Astrocyte (in vitro differentiated cells and primary cell): Measurements from ENCODE around the gene PRKCB. TPM values are rescaled to one million over a fixed set of nuclear protein-coding genes. Genes with fewer than 3 reads are reported as not detected.

Source experiments
- DNase-seq: peaks from one replicate; pipeline ENCODE4 v3.0.0-alpha.2; 2010; ENCODE audit warnings: low read depth
- FAIRE-seq: peaks from 2 replicates; lab custom pipeline; 2011; peaks lifted over from hg19 to GRCh38; lab: Jason Lieb, UNC
- H2AFZ ChIP-seq: 2 replicates; pipeline ENCODE4 v1.6.0; 2012; ENCODE audit warnings: low read depth, low read length, inconsistent platforms
- H3K27ac ChIP-seq: 2 replicates; pipeline ENCODE4 v1.5.1; 2011; ENCODE audit warnings: low read depth, low read length, inconsistent platforms
- H3K27me3 ChIP-seq: 2 replicates; pipeline ENCODE4 v1.6.0; 2011; ENCODE audit warnings: low read length, inconsistent platforms; ENCODE audit not compliant: insufficient read depth
- H3K36me3 ChIP-seq: 2 replicates; pipeline ENCODE4 v1.5.1; 2011; ENCODE audit warnings: low read length, inconsistent platforms; ENCODE audit not compliant: insufficient read depth
- H3K4me1 ChIP-seq: 2 replicates; pipeline ENCODE4 v1.5.1; 2011; ENCODE audit warnings: low read length, inconsistent platforms; ENCODE audit not compliant: insufficient read depth
- H3K4me2 ChIP-seq: 2 replicates; pipeline ENCODE4 v1.6.0; 2012; ENCODE audit warnings: low read length, inconsistent platforms
- H3K4me3 ChIP-seq: 2 replicates; pipeline ENCODE4 v1.5.1; 2011; ENCODE audit warnings: low read depth, mild to moderate bottlenecking, low read length, inconsistent platforms; ENCODE audit not compliant: insufficient read depth
- H3K79me2 ChIP-seq: 2 replicates; pipeline ENCODE4 v1.6.0; 2012; ENCODE audit warnings: mild to moderate bottlenecking, low read length, inconsistent platforms; ENCODE audit not compliant: insufficient read depth
- H3K9ac ChIP-seq: 2 replicates; pipeline ENCODE4 v1.6.0; 2012; ENCODE audit warnings: mild to moderate bottlenecking, low read length, inconsistent platforms
- H3K9me3 ChIP-seq: 2 replicates; pipeline ENCODE4 v1.5.1; 2012; ENCODE audit warnings: low read depth, mild to moderate bottlenecking, low read length, inconsistent platforms; ENCODE audit not compliant: insufficient read depth
- H4K20me1 ChIP-seq: 2 replicates; pipeline ENCODE4 v1.6.0; 2012; ENCODE audit warnings: low read length, inconsistent platforms; ENCODE audit not compliant: insufficient read depth
- H3K27ac Mint-ChIP-seq: one replicate; pipeline ENCODE4 v1.8.0; 2021; ENCODE audit warnings: mild to moderate bottlenecking, mixed read lengths; ENCODE audit not compliant: unreplicated experiment
- H3K27me3 Mint-ChIP-seq: one replicate; pipeline ENCODE4 v1.8.0; 2021; ENCODE audit warnings: low read depth, mixed read lengths; ENCODE audit not compliant: unreplicated experiment
- H3K36me3 Mint-ChIP-seq: one replicate; pipeline ENCODE4 v1.8.0; 2021; ENCODE audit warnings: low read depth, mixed read lengths; ENCODE audit not compliant: unreplicated experiment
- H3K4me1 Mint-ChIP-seq: one replicate; pipeline ENCODE4 v1.8.0; 2021; ENCODE audit warnings: low read depth, mixed read lengths; ENCODE audit not compliant: unreplicated experiment
- H3K4me3 Mint-ChIP-seq: one replicate; pipeline ENCODE4 v1.8.0; 2021; ENCODE audit warnings: mild to moderate bottlenecking, moderate library complexity, mixed read lengths; ENCODE audit not compliant: unreplicated experiment
- H3K9me3 Mint-ChIP-seq: one replicate; pipeline ENCODE4 v1.8.0; 2021; ENCODE audit warnings: mild to moderate bottlenecking, mixed read lengths; ENCODE audit not compliant: unreplicated experiment
- EZH2 ChIP-seq: IDR thresholded peaks from 2 replicates; pipeline ENCODE4 v1.6.1; 2012; ENCODE audit warnings: mild to moderate bottlenecking, low read length, inconsistent platforms; ENCODE audit not compliant: insufficient read depth
- total RNA-seq: library from RNA; stranded (reverse); gene quantifications from 2 replicates; pipeline ENCODE4 v1.2.1, GENCODE V29; 2021
- TF ChIP-seq, protein P1 (sequence below): IDR thresholded peaks from 2 replicates; pipeline ENCODE4 v1.5.1; 2011; ENCODE audit warnings: low read depth, mild to moderate bottlenecking, inconsistent platforms, low read length, moderate library complexity; ENCODE audit not compliant: insufficient read depth

Gene PRKCB
- total RNA-seq, 1 donor from 2014 or later: 2.5 TPM

DNA sequence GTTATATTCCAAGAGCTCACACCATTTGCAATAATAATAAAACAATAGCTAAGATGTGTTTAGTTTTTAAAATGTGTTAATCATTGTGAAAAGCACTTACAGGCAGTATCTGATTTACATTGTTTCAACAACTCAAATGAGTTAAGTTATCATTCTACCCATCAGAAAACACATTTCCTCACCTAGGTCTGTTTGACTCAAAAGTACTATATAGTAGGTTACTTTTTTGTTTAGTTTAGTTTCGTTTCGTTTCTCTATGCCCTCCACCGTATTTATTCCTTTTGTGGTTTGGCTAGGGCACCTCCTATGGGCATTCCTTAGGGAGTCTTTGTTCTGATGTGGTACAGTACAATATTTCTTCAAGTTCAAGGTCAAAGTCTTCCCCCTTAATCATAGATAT, 201.6 kb downstream of the PRKCB start:
- H3K36me3 Mint-ChIP-seq: peaks cover 2% of the 10 kb centered on the region
- H3K27me3 ChIP-seq: no peaks in the 10 kb centered on the region
- no peaks in the 10 kb centered on the region for H3K4me1 ChIP-seq
- H3K9ac ChIP-seq: no peak overlapping the region
- H3K79me2 ChIP-seq: no peaks in the 10 kb centered on the region
- H3K4me2 ChIP-seq: no peak overlapping the region
- H3K36me3 ChIP-seq: no peaks in the 10 kb centered on the region
- no peak overlapping the region for H3K4me3 ChIP-seq
- no peak overlapping the region for H3K4me3 Mint-ChIP-seq
- no peak overlapping the region for H3K27ac ChIP-seq
- TF ChIP-seq EZH2: no peak
- TF ChIP-seq, protein P1, sequence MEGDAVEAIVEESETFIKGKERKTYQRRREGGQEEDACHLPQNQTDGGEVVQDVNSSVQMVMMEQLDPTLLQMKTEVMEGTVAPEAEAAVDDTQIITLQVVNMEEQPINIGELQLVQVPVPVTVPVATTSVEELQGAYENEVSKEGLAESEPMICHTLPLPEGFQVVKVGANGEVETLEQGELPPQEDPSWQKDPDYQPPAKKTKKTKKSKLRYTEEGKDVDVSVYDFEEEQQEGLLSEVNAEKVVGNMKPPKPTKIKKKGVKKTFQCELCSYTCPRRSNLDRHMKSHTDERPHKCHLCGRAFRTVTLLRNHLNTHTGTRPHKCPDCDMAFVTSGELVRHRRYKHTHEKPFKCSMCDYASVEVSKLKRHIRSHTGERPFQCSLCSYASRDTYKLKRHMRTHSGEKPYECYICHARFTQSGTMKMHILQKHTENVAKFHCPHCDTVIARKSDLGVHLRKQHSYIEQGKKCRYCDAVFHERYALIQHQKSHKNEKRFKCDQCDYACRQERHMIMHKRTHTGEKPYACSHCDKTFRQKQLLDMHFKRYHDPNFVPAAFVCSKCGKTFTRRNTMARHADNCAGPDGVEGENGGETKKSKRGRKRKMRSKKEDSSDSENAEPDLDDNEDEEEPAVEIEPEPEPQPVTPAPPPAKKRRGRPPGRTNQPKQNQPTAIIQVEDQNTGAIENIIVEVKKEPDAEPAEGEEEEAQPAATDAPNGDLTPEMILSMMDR: no peak
- H3K9me3 Mint-ChIP-seq: no peaks in the 10 kb centered on the region
- no peaks in the 10 kb centered on the region for H4K20me1 ChIP-seq
- FAIRE-seq (no peak), DNase-seq (no peak)
- H3K27me3 Mint-ChIP-seq: peaks cover 20% of the 10 kb centered on the region
- H3K9me3 ChIP-seq: no peaks in the 10 kb centered on the region
- no peak overlapping the region for H3K27ac Mint-ChIP-seq
- H3K4me1 Mint-ChIP-seq: no peaks in the 10 kb centered on the region
- H2AFZ ChIP-seq: no peak overlapping the region

DNA sequence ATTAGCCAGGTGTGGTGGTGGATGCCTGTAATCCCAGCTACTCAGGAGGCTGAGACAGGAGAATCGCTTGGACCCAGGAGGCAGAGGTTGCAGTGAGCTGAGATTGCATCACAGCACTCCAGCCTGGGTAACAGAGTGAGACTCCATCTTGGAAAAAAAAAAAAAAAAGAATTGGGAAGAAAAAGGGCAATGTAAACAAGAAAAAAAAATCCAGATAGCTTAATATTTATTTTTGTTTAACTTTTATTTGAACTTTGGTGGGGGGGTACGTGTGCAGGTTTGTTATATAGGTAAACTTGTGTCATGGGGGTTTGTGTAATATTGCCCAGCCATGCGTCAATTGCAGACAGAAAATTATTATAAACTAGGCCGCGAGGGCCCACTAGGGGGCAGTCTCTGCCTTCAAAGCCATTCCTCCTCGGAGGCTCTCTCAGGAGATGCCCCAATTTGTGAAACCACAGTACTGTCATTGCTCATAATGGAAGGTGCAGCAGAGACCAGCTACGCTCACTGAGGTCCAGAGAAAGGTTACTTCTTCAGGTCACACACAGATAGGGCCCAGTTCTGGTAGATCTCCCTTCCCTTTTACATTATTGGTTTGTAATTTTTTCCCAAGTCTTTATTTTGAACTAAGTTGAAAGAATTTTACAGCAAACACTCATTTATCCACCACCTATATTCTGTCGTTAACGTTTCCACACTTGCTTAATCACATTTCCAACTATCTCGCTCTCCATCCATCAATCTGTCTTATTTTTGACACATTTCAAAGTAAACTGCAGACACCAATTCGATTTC, 206.2 kb downstream of the PRKCB start:
- no peak for FAIRE-seq

More for the DNA sequence above, 206.2 kb downstream of the PRKCB start:
- H3K27me3 Mint-ChIP-seq: peaks cover 13% of the 10 kb centered on the region
- H3K27ac ChIP-seq: no peak overlapping the region
- H3K27me3 ChIP-seq: no peaks in the 10 kb centered on the region
- no peaks in the 10 kb centered on the region for H4K20me1 ChIP-seq
- TF ChIP-seq, protein P1: peak; percentile 70
- no peak for TF ChIP-seq EZH2
- H3K9me3 ChIP-seq: no peaks in the 10 kb centered on the region
- H3K4me2 ChIP-seq: no peak overlapping the region
- H3K9ac ChIP-seq: no peak overlapping the region
- H3K9me3 Mint-ChIP-seq: no peaks in the 10 kb centered on the region
- H3K4me3 Mint-ChIP-seq: no peak overlapping the region
- H3K36me3 ChIP-seq: no peaks in the 10 kb centered on the region
- no peak overlapping the region for H2AFZ ChIP-seq
- no peak overlapping the region for H3K27ac Mint-ChIP-seq
- H3K4me1 ChIP-seq: no peaks in the 10 kb centered on the region
- peak; percentile 14 for DNase-seq
- H3K36me3 Mint-ChIP-seq: no peaks in the 10 kb centered on the region
- no peaks in the 10 kb centered on the region for H3K79me2 ChIP-seq
- H3K4me1 Mint-ChIP-seq: peaks cover 3% of the 10 kb centered on the region
- no peak overlapping the region for H3K4me3 ChIP-seq
